T-helper 1 cell treated with Interleukin-12 subunit alpha and Interleukin-12 subunit beta and Interleukin-4 antibody, amounts not matched to agents 30 μg/mL and 1 μg/mL, for 36 hours (primary cell): ENCODE data around the gene HLF.
A peak's percentile ranks its signal among the peaks of the same experiment; 100 is the strongest.

Experiments used
- H3K27ac Mint-ChIP-seq: one replicate; pipeline ENCODE4 v1.8.0; 2021; ENCODE audit warnings: mild to moderate bottlenecking, mixed read lengths
- H3K27me3 Mint-ChIP-seq: one replicate; pipeline ENCODE4 v1.8.0; 2021; ENCODE audit warnings: low read depth, mixed read lengths
- H3K36me3 Mint-ChIP-seq: one replicate; pipeline ENCODE4 v1.8.0; 2021; ENCODE audit warnings: low read depth, mixed read lengths
- H3K4me1 Mint-ChIP-seq: one replicate; pipeline ENCODE4 v1.8.0; 2021; ENCODE audit warnings: low read depth, mixed read lengths
- H3K4me3 Mint-ChIP-seq: one replicate; pipeline ENCODE4 v1.8.0; 2021; ENCODE audit warnings: mild to moderate bottlenecking, moderate library complexity, mixed read lengths
- H3K9me3 Mint-ChIP-seq: one replicate; pipeline ENCODE4 v1.8.0; 2021; ENCODE audit warnings: mixed read lengths

HLF gene

GRCh38 chr17:55343900-55344513, 79.2 kb downstream of the HLF start:
- Mint-ChIP-seq H3K27me3 (peaks cover 14% of the 10 kb centered on the region), H3K36me3 (peaks cover 12% of the 10 kb centered on the region), H3K4me1 (peaks cover 53% of the 10 kb centered on the region), H3K9me3 (peaks cover 10% of the 10 kb centered on the region), H3K27ac (peak overlapping the region; percentile 72), H3K4me3 (no peak overlapping the region)

- peak overlapping the region; percentile 36 for H3K4me3 Mint-ChIP-seq
- peaks cover 10% of the 10 kb centered on the region for H3K9me3 Mint-ChIP-seq
- H3K36me3 Mint-ChIP-seq, result peaks cover 12% of the 10 kb centered on the region
- peaks cover 12% of the 10 kb centered on the region for H3K27me3 Mint-ChIP-seq
- H3K4me1 Mint-ChIP-seq, result peaks cover 54% of the 10 kb centered on the region
- H3K27ac Mint-ChIP-seq, result peak overlapping the region; percentile 62
Measured at GRCh38 chr17:55344514-55344997, 79.8 kb downstream of the HLF start.

DNA sequence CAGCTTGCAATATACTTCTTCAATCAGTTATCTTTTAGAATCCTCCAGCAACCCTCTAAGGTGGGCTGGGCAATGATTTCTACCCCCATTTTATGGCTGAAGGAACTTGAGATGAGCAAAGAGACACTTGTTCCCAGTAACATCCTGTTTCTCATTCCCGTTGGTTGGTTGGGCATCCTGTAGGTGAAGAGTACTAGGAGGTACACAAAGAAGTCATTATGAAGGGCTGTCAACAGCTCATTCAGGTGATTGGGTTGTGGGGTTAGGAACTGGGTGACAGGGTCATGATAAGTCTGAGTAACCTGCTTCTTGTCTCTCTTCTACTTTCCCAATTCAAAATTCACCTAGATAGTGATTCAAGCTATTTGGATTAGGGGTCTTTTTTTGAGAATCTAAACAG, 80.4 kb downstream of the HLF start:
- peaks cover 10% of the 10 kb centered on the region for H3K9me3 Mint-ChIP-seq
- no peak overlapping the region for H3K4me3 Mint-ChIP-seq
- peak overlapping the region; percentile 10 for H3K27ac Mint-ChIP-seq
- H3K36me3 Mint-ChIP-seq, result peaks cover 12% of the 10 kb centered on the region
- H3K4me1 Mint-ChIP-seq, result peaks cover 48% of the 10 kb centered on the region
- H3K27me3 Mint-ChIP-seq, result peaks cover 6% of the 10 kb centered on the region

- H3K27ac Mint-ChIP-seq, result peak overlapping the region; percentile 41
- H3K27me3 Mint-ChIP-seq, result peaks cover 5% of the 10 kb centered on the region
- no peak overlapping the region for H3K4me3 Mint-ChIP-seq
- peaks cover 12% of the 10 kb centered on the region for H3K36me3 Mint-ChIP-seq
- peaks cover 10% of the 10 kb centered on the region for H3K9me3 Mint-ChIP-seq
- H3K4me1 Mint-ChIP-seq, result peaks cover 55% of the 10 kb centered on the region
Measured at GRCh38 chr17:55346658-55347057, 81.9 kb downstream of the HLF start.

DNA sequence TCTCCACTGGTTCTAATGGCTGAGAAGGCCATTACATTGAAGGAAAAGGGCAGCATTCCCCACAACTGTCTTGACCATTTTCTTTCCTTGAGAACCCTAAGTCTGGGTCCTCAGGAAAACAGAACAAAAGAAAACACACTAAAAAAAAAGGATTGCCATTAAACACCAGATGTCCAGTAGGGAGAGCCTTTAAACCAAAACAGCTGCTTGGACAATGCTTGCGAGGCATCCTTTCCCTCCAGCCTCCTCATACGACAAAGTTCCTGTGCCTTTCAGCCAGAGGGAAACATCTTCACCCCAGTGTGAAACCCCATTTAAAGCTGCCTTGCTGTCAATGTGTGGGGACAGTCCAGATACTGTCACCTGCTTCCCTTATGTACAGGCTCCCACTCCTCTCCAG, 82.6 kb downstream of the HLF start:
- Mint-ChIP-seq H3K9me3 (peaks cover 10% of the 10 kb centered on the region), H3K27ac (no peak overlapping the region), H3K36me3 (peaks cover 12% of the 10 kb centered on the region), H3K27me3 (peaks cover 6% of the 10 kb centered on the region), H3K4me3 (no peak overlapping the region), H3K4me1 (peaks cover 54% of the 10 kb centered on the region)

DNA sequence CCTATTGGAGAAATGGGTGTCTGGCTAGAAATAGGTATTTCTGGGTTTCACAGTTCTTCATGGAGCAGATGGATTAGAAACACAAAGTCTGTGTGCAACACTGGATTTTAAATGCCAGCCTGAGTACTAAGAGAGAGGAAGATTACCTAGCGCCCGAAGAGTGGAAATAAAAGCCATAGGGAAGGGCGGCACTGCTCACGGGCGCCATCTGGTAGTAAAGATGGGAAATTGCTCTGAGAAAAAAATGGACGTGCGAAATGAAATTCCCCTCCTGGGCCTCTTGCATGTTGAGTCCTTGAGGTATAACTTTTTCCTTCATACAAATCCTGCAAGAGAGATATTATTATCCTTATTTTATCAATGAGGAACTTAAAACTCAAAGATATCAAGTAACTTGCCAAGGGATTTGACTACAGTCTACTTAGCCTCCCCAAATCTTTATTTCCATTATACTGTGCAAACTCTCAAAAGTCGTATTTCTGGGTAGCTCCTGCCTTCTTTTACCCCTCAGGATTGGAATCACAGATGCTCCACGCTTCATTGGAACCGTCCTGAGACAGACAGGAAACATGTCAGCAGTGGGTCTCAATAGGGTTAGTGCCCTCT, 84.1 kb downstream of the HLF start:
- Mint-ChIP-seq H3K36me3 (peaks cover 12% of the 10 kb centered on the region), H3K9me3 (peaks cover 10% of the 10 kb centered on the region), H3K4me1 (peaks cover 42% of the 10 kb centered on the region), H3K27ac (no peak overlapping the region), H3K4me3 (no peak overlapping the region), H3K27me3 (peaks cover 12% of the 10 kb centered on the region)

GRCh38 chr17:55350825-55351205, 86.1 kb downstream of the HLF start:
- no peak overlapping the region for H3K27ac Mint-ChIP-seq

DNA sequence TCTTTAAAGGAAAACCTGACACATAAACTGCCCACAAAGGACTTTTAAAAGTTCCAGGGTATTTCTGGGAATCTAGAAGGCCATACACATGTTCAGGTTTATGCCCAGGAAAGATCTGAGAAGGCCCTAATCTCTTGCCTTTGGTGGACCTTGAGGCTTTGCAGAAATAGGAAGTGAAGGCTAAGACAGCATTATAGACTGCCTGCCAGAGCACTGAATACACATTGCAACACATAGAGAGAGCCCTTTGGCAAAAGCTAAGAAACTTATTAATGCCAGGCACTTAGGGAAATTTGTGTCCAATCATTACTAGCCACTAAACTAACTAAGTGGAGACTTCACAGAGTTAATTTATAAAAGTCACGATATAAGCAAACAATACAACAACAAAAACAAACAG, 86.5 kb downstream of the HLF start:
- H3K27me3 Mint-ChIP-seq, result peaks cover 29% of the 10 kb centered on the region
- H3K27ac Mint-ChIP-seq, result no peak overlapping the region
- no peak overlapping the region for H3K4me3 Mint-ChIP-seq
- peaks cover 4% of the 10 kb centered on the region for H3K36me3 Mint-ChIP-seq
- peaks cover 4% of the 10 kb centered on the region for H3K9me3 Mint-ChIP-seq
- peaks cover 27% of the 10 kb centered on the region for H3K4me1 Mint-ChIP-seq

More at GRCh38 chr17:55350825-55351205, 86.1 kb downstream of the HLF start:
- H3K9me3 Mint-ChIP-seq, result peaks cover 4% of the 10 kb centered on the region
- peaks cover 27% of the 10 kb centered on the region for H3K27me3 Mint-ChIP-seq
- H3K4me1 Mint-ChIP-seq, result peaks cover 27% of the 10 kb centered on the region
- H3K36me3 Mint-ChIP-seq, result peaks cover 5% of the 10 kb centered on the region
- H3K4me3 Mint-ChIP-seq, result no peak overlapping the region

- H3K27ac Mint-ChIP-seq, result no peak overlapping the region
- peaks cover 16% of the 10 kb centered on the region for H3K4me1 Mint-ChIP-seq
- no peaks in the 10 kb centered on the region for H3K9me3 Mint-ChIP-seq
- no peaks in the 10 kb centered on the region for H3K36me3 Mint-ChIP-seq
- H3K27me3 Mint-ChIP-seq, result peaks cover 35% of the 10 kb centered on the region
- H3K4me3 Mint-ChIP-seq, result no peak overlapping the region
Measured at GRCh38 chr17:55354010-55354409, 89.2 kb downstream of the HLF start.

- Mint-ChIP-seq H3K9me3 (no peaks in the 10 kb centered on the region), H3K27me3 (peaks cover 35% of the 10 kb centered on the region), H3K36me3 (no peaks in the 10 kb centered on the region), H3K4me3 (no peak overlapping the region), H3K27ac (no peak overlapping the region), H3K4me1 (peaks cover 15% of the 10 kb centered on the region)
Measured at GRCh38 chr17:55354941-55355340, 90.2 kb downstream of the HLF start.

- Mint-ChIP-seq H3K4me1 (peaks cover 8% of the 10 kb centered on the region), H3K4me3 (no peak overlapping the region), H3K36me3 (no peaks in the 10 kb centered on the region), H3K9me3 (peaks cover 11% of the 10 kb centered on the region), H3K27me3 (peaks cover 49% of the 10 kb centered on the region), H3K27ac (no peak overlapping the region)
Measured at GRCh38 chr17:55356434-55357328, 91.9 kb downstream of the HLF start.

DNA sequence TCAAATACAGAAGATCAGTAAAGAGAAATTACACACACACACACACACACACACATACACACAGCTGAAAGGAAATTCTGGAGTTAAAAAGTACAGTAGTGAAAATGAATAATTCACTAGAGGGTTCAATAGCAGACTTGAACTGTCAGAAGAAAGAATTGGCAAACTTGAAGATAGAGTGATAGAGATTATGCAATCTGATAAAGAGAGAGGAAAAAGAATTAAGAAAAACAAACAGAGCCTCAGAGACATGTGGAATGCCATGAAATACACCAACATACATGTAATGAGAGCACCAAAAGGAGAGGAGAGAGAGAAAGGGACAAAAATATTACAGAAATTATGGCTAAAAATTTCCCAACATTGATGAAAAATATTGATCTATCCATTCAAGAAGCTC, 96.2 kb downstream of the HLF start:
- Mint-ChIP-seq H3K9me3 (peaks cover 11% of the 10 kb centered on the region), H3K4me1 (peaks cover 5% of the 10 kb centered on the region), H3K27ac (no peak overlapping the region), H3K36me3 (no peaks in the 10 kb centered on the region), H3K4me3 (no peak overlapping the region), H3K27me3 (peaks cover 47% of the 10 kb centered on the region)

- no peak overlapping the region for H3K27ac Mint-ChIP-seq
- peaks cover 42% of the 10 kb centered on the region for H3K27me3 Mint-ChIP-seq
- H3K36me3 Mint-ChIP-seq, result no peaks in the 10 kb centered on the region
- peaks cover 11% of the 10 kb centered on the region for H3K9me3 Mint-ChIP-seq
- no peaks in the 10 kb centered on the region for H3K4me1 Mint-ChIP-seq
- H3K4me3 Mint-ChIP-seq, result no peak overlapping the region
Measured at GRCh38 chr17:55363033-55363432, 98.3 kb downstream of the HLF start.

- Mint-ChIP-seq H3K27me3 (peaks cover 40% of the 10 kb centered on the region), H3K4me3 (no peak overlapping the region), H3K36me3 (no peaks in the 10 kb centered on the region), H3K27ac (no peak overlapping the region), H3K4me1 (peaks cover 5% of the 10 kb centered on the region), H3K9me3 (peaks cover 5% of the 10 kb centered on the region)
Measured at GRCh38 chr17:55366020-55366481, 101.3 kb downstream of the HLF start.
